OCI-LY1 (cell line): ENCODE data around the gene PTGIS.

Experiments used
- CTCF ChIP-seq: fragments of 200-600 bp; sonication (generic), shearing (Covaris generic); IDR thresholded peaks from 2 replicates; pipeline ENCODE4 v1.5.1; 2017; ENCODE audit warnings: mild to moderate bottlenecking, antibody characterized with exemption, low read length, moderate library complexity, mixed read lengths
- EZH2 ChIP-seq: fragments of 200-600 bp; sonication (generic), shearing (Covaris generic); IDR thresholded peaks from 2 replicates; pipeline ENCODE4 v1.8.0; 2017; ENCODE audit warnings: borderline replicate concordance, mixed run types, mild to moderate bottlenecking, antibody characterized with exemption, low read length, moderate library complexity, mixed read lengths

- no peak for TF ChIP-seq CTCF
- no peak for TF ChIP-seq EZH2
Measured at GRCh38 chr20:49548371-49548947, 19.5 kb downstream of the PTGIS start.
